ENCODE measurements around the gene DNM3.

DNA sequence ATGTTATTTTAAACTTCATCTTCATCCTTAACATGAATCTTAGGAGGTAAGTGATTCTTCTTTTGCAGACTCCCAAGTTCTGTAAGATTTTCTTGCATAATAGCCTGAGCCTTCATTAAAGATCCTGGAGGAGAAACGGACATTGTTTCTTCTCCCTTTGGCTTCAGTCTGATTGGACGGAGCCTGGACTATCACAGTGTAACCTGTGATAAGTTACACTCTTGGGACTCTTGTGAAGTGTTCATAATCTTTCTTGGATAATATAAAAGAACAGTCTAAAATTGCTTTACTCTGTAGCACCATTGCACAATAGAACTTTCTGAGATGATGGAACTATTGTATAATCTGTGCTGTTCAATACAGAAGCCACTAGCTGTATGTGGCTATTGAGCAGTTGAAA, 244.8 kb downstream of the DNM3 start:
- no peak for TF ChIP-seq EZH2 (IDR thresholded peaks at IDR 0.05; ENCODE audit: low read depth, low read length, severe bottlenecking)
- TF ChIP-seq ASH2L (IDR thresholded peaks at IDR 0.05; ENCODE audit: low read length) = no peak
- TF ChIP-seq, protein P1, sequence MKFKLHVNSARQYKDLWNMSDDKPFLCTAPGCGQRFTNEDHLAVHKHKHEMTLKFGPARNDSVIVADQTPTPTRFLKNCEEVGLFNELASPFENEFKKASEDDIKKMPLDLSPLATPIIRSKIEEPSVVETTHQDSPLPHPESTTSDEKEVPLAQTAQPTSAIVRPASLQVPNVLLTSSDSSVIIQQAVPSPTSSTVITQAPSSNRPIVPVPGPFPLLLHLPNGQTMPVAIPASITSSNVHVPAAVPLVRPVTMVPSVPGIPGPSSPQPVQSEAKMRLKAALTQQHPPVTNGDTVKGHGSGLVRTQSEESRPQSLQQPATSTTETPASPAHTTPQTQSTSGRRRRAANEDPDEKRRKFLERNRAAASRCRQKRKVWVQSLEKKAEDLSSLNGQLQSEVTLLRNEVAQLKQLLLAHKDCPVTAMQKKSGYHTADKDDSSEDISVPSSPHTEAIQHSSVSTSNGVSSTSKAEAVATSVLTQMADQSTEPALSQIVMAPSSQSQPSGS (IDR thresholded peaks at IDR 0.05; ENCODE audit: low read length) = no peak
- no peak for TF ChIP-seq RBBP5 (IDR thresholded peaks at IDR 0.05; ENCODE audit: borderline replicate concordance, low read depth, low read length)
- TF ChIP-seq USF2 (IDR thresholded peaks at IDR 0.05; ENCODE audit: low read length) = no peak
- TF ChIP-seq CTCF (IDR thresholded peaks at IDR 0.05; ENCODE audit: control extremely low read depth in 1 of 3, insufficient read depth in 1 of 3, low read depth in 1 of 3, low read length in 3 of 3) = no peak
- TF ChIP-seq GTF2F1 (IDR thresholded peaks at IDR 0.05; ENCODE audit: borderline replicate concordance, low read depth, low read length) = no peak
- TF ChIP-seq FOSL1 (IDR thresholded peaks at IDR 0.05; ENCODE audit: insufficient read depth, low read depth, low read length) = no peak
- TF ChIP-seq SP2 (IDR thresholded peaks at IDR 0.05; ENCODE audit: low read length) = no peak
- TF ChIP-seq POLR2A (IDR thresholded peaks at IDR 0.05; ENCODE audit: control extremely low read depth in 1 of 2, low read depth in 2 of 2, low read length in 2 of 2) = no peak
- no peak for TF ChIP-seq MAFK (IDR thresholded peaks at IDR 0.05; ENCODE audit: low read depth, low read length)
- TF ChIP-seq BRCA1 (IDR thresholded peaks at IDR 0.05; ENCODE audit: low read depth, low read length) = no peak
- no peak for TF ChIP-seq YY1 (IDR thresholded peaks at IDR 0.05; ENCODE audit: low read depth, low read length)

All from H1 (cell line).